Esophagus (tissue), 2 donors: ENCODE data around the gene GCGR. TPM values are rescaled to one million over a fixed set of nuclear protein-coding genes. Genes with fewer than 3 reads are reported as not detected.

ENCODE experiments used
- H3K27ac ChIP-seq, 2 donors: one replicate each; pipeline ENCODE4 v1.5.1; 2013; ENCODE audit warnings: low read depth in 2 of 2, mild to moderate bottlenecking in 2 of 2, inconsistent platforms in 1 of 2, low read length in 1 of 2, moderate library complexity in 1 of 2
- H3K27me3 ChIP-seq, 2 donors: one replicate each; pipeline ENCODE4 v1.6.1; 2013; ENCODE audit warnings: low read length in 2 of 2, control low read depth in 1 of 2, mild to moderate bottlenecking in 1 of 2; ENCODE audit not compliant: insufficient read depth in 2 of 2, control insufficient read depth in 1 of 2
- H3K36me3 ChIP-seq, 2 donors: one replicate each; pipeline ENCODE4 v1.6.1; 2013; ENCODE audit warnings: low read length in 1 of 2; ENCODE audit not compliant: control insufficient read depth in 2 of 2, insufficient read depth in 2 of 2
- H3K4me1 ChIP-seq, 2 donors: one replicate each; pipeline ENCODE4 v1.6.1; 2013; ENCODE audit warnings: low read length in 1 of 2; ENCODE audit not compliant: control insufficient read depth in 2 of 2, insufficient read depth in 2 of 2
- H3K4me3 ChIP-seq, 2 donors: one replicate each; pipeline ENCODE4 v1.5.1; 2013; ENCODE audit warnings: low read length in 2 of 2, mild to moderate bottlenecking in 2 of 2, low read depth in 1 of 2, moderate library complexity in 1 of 2
- H3K9me3 ChIP-seq, 2 donors: one replicate each; pipeline ENCODE4 v1.6.1; 2013; ENCODE audit warnings: mild to moderate bottlenecking in 2 of 2, low read depth in 1 of 2, low read length in 1 of 2, moderate library complexity in 1 of 2; ENCODE audit not compliant: control insufficient read depth in 2 of 2, insufficient read depth in 1 of 2
- WGBS, 2 donors: extraction: QIAGEN DNeasy Blood & Tissue Kit; methylation state at CpG; one replicate each; pipeline ENCODE4 v1.1.7; 2013; 5-methylcytosine and 5-hydroxymethylcytosine counted together
- polyA plus RNA-seq, 2 donors: library from polyadenylated mRNA; stranded (reverse); fragments of 200-250 nt; gene quantifications; one replicate each; pipeline ENCODE4 v1.2.3, GENCODE V29; 2013
- donor health status: healthy with polysubstance abuse.
- donor health status: Bipolar disorder and iron deficiency.

Gene GCGR
- under 1 TPM; 0.11 to 0.14 TPM for polyA plus RNA-seq

GRCh38 chr17:81803728-81804558, at the start of gene GCGR:
Gene GCGR (plus strand): TSS chr17:81804150. CDS start chr17:81809019, 4,869 bp downstream.
- Histone ChIP-seq H3K9me3 (no peaks in the 10 kb centered on the region), H3K4me3 (peak within 1 kb of the TSS in 1 of 2 donors; percentile 13), H3K27ac (no peak within 1 kb of the TSS), H3K27me3 (peaks cover 0 to 45% of the 10 kb centered on the region in 2 donors), H3K4me1 (peaks cover 0 to 8% of the 10 kb centered on the region in 2 donors), H3K36me3 (no peaks in the 10 kb centered on the region)
- WGBS, 2 donors = 1% methylated on average over 44 to 110 of the region's 110 CpGs

DNA sequence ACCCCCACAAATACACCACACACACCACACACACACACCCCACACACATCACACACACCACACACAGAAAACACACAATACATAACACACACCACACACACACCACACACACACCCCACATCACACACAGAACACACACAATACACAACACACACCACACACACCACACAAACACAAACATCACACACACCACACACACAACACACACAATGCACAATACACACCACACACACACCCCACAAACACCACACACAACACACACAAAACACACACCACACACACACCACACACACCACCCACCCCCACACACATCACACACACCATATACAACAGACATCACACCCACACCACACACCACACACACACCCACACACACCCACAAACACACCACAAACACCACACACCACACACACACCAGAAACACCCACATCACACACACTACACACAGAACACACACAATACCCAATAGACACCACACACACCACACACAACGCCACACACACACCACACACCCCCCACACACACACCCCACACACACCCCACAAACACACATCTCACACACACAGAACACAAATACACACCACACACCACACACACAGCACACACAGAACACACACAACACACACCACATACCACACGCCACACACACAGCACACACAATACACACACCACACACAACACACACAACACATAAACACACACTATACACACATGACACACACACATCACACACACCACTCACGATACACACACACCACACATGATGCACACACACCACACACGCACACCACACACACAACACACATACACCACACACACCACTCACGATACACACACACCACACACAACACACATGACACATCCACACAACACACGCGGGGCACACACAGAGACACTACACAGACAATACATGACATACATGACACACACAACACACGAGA, 11.0 kb upstream of the GCGR start:
- Histone ChIP-seq H3K9me3 (peaks cover 0 to 3% of the 10 kb centered on the region in 2 donors), H3K27me3 (no peaks in the 10 kb centered on the region), H3K4me3 (no peak overlapping the region), H3K4me1 (no peaks in the 10 kb centered on the region), H3K36me3 (no peaks in the 10 kb centered on the region), H3K27ac (no peak overlapping the region)
- WGBS, 2 donors = 91% methylated on average over 8 of the region's 8 CpGs

DNA sequence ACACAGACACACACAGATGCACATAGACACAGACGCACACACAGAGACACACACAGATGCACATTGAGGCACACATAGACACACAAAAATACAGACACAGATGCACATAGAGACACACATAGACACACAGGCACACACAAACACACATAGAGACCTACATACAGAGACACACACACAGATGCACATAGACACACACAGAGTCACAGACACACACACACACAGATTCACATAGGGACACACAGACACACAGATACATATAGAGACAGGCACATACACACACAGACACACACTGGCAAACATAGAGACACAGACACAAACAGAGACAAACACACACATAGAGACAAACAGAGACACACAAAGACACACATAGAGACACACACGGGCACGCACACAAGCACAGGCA, 9.9 kb upstream of the GCGR start:
- Histone ChIP-seq H3K27me3 (no peaks in the 10 kb centered on the region), H3K27ac (no peak overlapping the region), H3K4me1 (no peaks in the 10 kb centered on the region), H3K36me3 (no peaks in the 10 kb centered on the region), H3K4me3 (no peak overlapping the region), H3K9me3 (peaks cover 0 to 3% of the 10 kb centered on the region in 2 donors)
- WGBS, 2 donors = 88 to 89% methylated on average over 3 of the region's 3 CpGs

GRCh38 chr17:81794509-81794908, 9.4 kb upstream of the GCGR start:
- Histone ChIP-seq H3K36me3 (no peaks in the 10 kb centered on the region), H3K27me3 (no peaks in the 10 kb centered on the region), H3K9me3 (peaks cover 0 to 3% of the 10 kb centered on the region in 2 donors), H3K27ac (peak overlapping the region in 1 of 2 donors; percentile 52), H3K4me3 (no peak overlapping the region), H3K4me1 (no peaks in the 10 kb centered on the region)
- 25 to 26% methylated on average over 8 of the region's 8 CpGs for WGBS, 2 donors

- H3K27ac ChIP-seq = no peak overlapping the region
- H3K27me3 ChIP-seq = peaks cover 0 to 40% of the 10 kb centered on the region in 2 donors
- H3K9me3 ChIP-seq = no peaks in the 10 kb centered on the region
- 91 to 92% methylated on average over 9 of the region's 9 CpGs for WGBS, 2 donors
- H3K4me1 ChIP-seq = peaks cover 0 to 8% of the 10 kb centered on the region in 2 donors
- no peak overlapping the region for H3K4me3 ChIP-seq
- H3K36me3 ChIP-seq = no peaks in the 10 kb centered on the region
Observed at GRCh38 chr17:81801327-81801726, 2.6 kb upstream of the GCGR start.

GRCh38 chr17:81802048-81802758, 1.7 kb upstream of the GCGR start:
- Histone ChIP-seq H3K4me3 (no peak overlapping the region), H3K9me3 (no peaks in the 10 kb centered on the region), H3K27ac (no peak overlapping the region), H3K4me1 (peaks cover 0 to 8% of the 10 kb centered on the region in 2 donors), H3K36me3 (no peaks in the 10 kb centered on the region), H3K27me3 (peaks cover 0 to 45% of the 10 kb centered on the region in 2 donors)
- whole genome bisulfite sequencing, 2 donors = 80 to 85% methylated on average over 9 of the region's 9 CpGs

GRCh38 chr17:81802856-81803643, 900 bp upstream of the GCGR start:
- H3K27ac ChIP-seq = no peak overlapping the region
- H3K36me3 ChIP-seq = no peaks in the 10 kb centered on the region
- WGBS, 2 donors = 34 to 37% methylated on average over 24 to 26 of the region's 26 CpGs
- H3K4me1 ChIP-seq = peaks cover 0 to 8% of the 10 kb centered on the region in 2 donors
- no peaks in the 10 kb centered on the region for H3K9me3 ChIP-seq
- no peak overlapping the region for H3K4me3 ChIP-seq
- H3K27me3 ChIP-seq = peaks cover 0 to 45% of the 10 kb centered on the region in 2 donors

GRCh38 chr17:81804559-81805399, 829 bp downstream of the GCGR start:
- Histone ChIP-seq H3K9me3 (peaks cover 0 to 4% of the 10 kb centered on the region in 2 donors), H3K27ac (no peak overlapping the region), H3K36me3 (no peaks in the 10 kb centered on the region), H3K27me3 (peaks cover 0 to 45% of the 10 kb centered on the region in 2 donors), H3K4me3 (no peak overlapping the region), H3K4me1 (peaks cover 0 to 8% of the 10 kb centered on the region in 2 donors)
- WGBS, 2 donors = 4 to 5% methylated on average over 43 to 65 of the region's 65 CpGs
